GM20431 (cell line): ENCODE results near the gene DNAJC1.

ENCODE experiments used
- in situ Hi-C: fragments of 300-500 bp; cut with MseI, MboI; formaldehyde crosslinking; loops from one replicate; pipeline ENCODE4 v1.15.0; 2020; ENCODE audit warnings: low sequenced_read_pairs; ENCODE audit not compliant: unreplicated experiment

Gene DNAJC1

DNA sequence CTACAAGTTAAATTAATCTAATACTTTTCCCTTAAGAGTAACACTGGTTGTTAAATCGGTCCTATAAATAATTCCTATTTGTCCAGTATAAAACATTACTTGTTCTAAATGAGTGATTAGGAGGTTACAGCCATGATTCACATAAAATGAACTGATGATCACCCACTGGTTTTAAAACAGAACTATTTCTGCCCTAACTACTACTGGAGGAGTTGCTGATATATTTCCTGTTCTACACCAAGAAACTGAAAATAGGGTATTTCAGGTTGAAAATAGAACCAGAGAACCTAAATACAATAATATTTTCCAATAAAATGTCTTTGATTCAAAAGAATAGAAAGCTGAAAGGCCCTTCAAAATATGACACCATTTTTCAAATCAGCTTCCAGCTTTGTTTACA is 30.9 kb downstream of the DNAJC1 start:
- in situ Hi-C loops: loop anchor here (25.0 kb wide), 1 partner anchor 485 kb away; no protein-coding TSS in a partner anchor

DNA sequence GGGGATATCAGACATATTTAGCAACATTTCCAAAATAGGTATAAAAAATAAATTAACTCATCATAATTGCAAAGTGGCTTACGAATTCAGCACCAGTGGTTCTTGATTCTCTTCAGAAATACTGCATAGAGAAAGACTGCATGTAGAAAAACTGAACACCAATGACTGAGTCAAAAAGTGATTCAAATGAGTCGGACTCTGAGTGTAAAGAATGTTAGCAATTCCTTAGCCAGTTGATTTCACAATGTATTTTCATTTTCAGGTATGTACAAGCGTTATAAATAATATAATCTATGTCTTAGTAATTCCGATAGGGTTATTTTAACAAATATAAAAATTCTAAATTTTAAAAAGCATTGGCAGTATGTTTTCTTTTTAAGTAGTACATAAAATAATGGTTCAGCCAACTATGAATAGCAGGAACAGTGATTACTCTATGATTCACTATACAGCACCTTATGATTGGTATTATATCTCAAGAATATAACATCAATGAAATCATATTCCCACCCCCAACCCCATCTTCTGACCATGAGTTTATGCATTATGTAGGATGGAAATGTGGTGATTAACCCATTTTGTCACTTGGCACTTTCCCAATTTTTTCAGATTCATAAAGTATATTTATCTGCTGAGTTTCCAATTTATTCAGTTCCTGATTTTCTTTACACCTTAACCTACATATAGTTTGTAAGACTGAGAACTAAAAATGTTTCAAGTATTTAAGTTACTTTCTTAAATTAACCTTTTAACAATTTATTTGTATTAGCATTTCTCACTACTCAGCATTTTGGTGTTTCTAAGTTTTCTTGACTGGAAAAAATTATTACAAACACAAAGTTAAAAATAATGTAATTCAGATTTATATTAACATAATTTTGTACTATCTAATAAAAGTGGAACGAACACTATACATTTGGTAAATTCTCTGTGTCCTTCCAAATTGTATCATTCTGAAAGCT is 33.9 kb downstream of the DNAJC1 start:
- in situ Hi-C loops: loop anchor here (25.0 kb wide), 1 partner anchor 482 kb away; no protein-coding TSS in a partner anchor

DNA sequence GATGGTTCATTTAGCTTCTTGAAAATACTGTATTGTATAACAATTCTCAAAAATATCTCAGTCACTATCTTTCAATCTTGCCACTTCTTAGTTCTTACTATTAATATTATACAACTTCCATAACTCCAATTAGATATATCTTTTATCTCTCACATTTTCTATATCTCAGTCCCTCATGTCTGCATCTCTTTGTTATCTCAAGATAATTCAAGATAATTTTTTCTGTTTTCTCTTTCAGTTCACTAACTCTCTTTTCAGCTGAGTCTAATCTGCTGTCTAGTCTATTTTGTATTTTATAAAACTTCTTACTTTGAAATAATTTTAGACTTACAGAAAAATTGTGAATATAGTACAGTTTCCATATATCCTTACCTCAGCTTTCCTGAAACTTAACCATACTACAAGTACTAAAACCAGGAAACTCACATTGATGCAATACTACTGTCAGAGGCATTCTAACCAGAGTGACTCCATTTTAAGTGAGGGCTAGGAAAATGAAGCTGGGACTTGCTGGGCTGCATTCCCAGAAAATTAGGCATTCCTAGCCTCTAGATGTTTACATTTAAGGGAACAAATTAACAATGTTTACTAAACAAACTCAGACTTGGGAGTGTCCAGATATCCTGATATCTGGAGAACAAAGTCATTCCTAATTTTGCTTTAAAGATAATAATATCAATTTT is 38.4 kb downstream of the DNAJC1 start:
- in situ Hi-C loops: loop anchor here (25.0 kb wide), 1 partner anchor 478 kb away; no protein-coding TSS in a partner anchor

DNA sequence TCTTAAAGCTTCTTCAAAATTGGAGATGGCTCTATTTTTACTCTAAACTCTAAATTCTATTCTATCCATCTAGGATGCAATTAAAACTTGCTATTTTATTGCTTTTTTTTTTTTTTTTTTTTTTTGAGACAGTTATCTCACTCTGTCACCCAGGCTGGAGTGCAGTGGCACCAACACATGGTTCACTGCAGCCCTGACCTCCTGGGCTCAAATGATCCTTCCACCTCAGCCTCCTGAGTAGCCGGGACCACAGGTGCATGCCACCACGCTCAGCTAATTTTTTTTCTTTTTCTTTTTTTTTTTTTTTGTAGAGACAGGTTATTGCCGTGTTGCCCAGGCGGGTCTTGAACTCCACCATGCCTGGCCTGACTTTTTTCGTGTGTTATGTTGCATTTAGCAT is 41.2 kb downstream of the DNAJC1 start:
- in situ Hi-C loops: loop anchor here (25.0 kb wide), 1 partner anchor 475 kb away; no protein-coding TSS in a partner anchor

DNA sequence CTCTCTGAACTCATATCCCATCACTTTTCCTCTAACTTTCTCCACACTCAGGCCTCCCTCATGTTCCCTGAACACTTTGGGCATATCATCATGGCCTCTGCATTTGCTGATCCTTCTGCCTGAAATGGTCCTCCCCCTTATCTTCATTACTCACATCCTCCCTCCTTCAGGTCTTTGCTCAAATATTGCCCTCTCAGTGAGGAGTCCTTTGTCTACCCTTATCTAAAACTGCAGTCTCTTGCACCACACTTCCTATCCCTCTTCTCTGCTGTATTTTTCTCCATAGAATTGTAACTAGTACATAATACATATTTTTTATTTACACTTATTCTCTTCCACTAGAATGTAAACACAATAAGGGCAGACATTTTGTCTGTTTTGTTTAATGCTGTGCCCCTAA is 41.7 kb downstream of the DNAJC1 start:
- in situ Hi-C loops: loop anchor here (25.0 kb wide), 1 partner anchor 475 kb away; no protein-coding TSS in a partner anchor

DNA sequence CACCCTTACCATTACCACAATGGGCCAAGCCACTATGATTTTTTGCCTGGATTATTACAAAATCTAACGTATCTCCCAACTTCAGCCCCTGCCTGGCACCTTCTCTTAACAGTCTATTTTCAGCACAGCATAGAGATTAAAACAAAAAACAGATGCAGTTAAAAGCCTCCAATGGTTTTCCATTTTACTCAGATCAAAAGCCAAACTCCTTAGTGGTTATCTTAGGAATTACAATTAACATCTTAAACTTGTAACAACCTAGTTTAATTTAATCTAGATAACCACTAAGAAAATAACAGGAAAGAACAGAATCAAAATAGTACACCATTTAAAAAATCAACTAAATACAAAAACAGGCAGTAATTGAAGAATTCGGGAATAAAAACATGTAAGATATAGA is 43.5 kb downstream of the DNAJC1 start:
- in situ Hi-C loops: loop anchor here (25.0 kb wide), 1 partner anchor 473 kb away; no protein-coding TSS in a partner anchor

DNA sequence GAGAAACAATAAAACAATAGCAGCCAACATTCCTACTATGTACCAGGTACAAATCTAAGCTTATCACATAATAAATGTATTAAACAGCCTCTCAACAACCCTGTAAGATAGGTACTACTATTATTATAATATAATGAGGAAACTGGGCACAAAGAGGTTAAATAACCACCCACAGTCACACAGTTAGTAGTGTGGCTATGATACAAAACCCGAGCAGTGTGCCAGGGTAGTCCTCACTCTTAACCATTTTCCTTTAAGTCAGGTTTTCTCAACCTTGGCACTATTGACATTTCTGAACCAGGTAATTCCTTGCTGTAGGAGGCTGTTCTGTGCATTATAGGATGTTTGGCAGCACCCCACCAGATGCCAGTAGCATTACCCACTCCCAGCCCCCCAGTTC is 48.8 kb downstream of the DNAJC1 start:
- in situ Hi-C loops: loop anchor here (25.0 kb wide), 1 partner anchor 467 kb away; no protein-coding TSS in a partner anchor

DNA sequence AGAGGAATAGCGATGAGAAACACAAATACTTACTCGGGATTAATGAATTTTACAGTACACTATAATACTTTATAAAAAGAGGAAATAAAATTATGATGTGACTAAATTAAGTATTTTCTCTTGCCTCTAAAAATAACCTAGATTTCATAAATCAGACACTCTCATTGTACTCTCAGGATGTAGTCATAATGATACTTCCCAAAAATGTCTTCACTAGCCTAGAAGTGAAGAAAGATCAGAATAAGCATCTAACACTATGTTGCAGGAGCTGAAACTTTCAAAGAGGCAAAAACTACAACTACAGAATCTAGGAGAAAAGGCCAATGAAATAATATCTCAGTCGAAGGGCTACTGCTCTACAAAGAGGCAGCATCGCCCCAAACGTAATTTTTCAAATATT is 49.4 kb downstream of the DNAJC1 start:
- in situ Hi-C loops: loop anchor here (25.0 kb wide), 1 partner anchor 467 kb away; no protein-coding TSS in a partner anchor

DNA sequence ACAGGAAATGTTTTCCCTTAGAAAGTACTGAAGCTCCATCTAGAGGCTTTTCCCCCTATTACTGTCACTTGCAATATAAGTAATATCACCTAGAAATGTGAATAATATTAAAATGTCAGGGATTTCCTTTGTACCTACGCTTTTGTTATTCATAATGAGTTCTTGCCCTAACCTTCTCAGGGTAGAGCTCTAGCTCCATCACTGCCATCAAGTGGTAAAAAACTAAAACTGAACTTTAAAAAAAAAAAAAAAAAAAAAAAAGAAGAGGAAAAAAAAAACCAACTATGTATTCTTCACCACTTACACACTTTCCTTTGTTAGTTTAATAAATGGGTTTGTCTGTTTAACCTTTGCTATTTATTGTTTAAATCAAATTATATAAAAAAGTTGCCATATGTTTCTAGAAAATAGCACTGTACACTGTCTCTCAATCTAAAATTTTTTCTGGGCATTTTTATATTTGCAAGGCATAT is 49.9 kb downstream of the DNAJC1 start:
- in situ Hi-C loops: loop anchor here (25.0 kb wide), 1 partner anchor 466 kb away; no protein-coding TSS in a partner anchor

DNA sequence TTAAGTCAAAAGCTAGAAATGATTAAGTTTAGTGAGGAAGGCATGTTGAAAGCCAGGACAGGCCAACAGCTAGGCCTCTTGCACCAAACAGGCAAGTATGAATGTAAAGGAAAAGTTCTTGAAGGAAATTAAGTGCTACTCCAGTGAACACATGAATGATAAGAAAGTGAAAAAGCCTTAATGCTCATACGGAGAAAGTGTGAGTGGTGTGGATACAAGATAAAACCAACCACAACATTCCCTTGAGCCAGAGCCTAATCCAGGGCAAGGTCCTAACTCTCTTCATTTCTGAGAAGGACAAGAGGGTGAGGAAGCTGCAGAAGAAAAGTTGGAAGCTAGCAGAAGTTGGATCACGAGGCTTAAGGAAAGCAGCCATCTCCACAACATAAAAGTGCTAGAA is 53.0 kb downstream of the DNAJC1 start:
- in situ Hi-C loops: loop anchor here (25.0 kb wide), 1 partner anchor 463 kb away; no protein-coding TSS in a partner anchor

DNA sequence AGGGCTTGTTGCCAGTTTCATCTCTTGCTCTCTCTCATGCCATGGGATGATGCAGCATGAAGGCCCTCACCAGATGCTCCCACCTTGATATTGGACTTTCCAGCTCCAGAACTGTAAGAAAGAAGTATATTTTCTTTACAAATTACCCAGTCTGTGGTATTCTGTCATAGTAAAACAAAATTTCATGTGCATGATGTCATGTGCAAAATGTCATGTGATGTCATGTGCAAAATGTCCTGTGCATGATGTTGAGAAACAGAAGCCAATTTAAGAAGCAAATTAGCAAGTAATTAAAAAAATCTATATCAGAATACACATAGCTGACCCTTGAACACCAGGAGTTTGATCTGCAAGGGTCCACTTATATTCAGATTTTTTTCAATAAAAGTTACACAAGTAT is 56.6 kb downstream of the DNAJC1 start:
- in situ Hi-C loops: no loop called here

DNA sequence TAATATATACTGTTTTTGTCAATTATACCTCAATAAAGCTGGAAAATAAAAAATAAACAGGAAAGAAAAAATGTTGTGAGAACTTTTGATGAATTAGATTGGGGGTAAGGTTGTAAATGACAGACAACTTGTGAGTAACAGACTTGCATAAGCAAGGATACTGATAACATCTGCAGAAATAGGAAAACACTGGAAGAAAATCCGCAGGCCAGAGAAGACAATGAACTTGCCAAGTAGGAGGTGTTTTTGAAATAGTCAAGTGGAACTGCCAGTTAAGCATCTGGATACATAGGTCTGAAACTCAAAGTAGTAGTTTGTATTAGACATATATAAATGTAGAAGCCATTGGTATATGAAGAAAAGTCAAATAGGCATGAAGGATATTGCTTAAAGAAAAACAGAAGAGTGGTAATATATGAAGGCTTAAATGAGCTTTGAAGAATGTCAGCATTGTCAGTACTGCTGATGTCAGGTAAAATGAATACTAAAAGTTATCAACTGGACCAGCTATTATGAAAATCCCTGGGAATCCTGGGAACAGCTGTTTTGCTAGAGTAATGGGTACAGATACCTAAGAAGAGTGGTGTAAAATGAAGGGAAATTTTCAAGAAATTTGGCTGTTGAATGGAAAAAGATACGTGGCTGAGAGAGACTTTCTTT is 58.7 kb downstream of the DNAJC1 start:
- in situ Hi-C loops: no loop called here

DNA sequence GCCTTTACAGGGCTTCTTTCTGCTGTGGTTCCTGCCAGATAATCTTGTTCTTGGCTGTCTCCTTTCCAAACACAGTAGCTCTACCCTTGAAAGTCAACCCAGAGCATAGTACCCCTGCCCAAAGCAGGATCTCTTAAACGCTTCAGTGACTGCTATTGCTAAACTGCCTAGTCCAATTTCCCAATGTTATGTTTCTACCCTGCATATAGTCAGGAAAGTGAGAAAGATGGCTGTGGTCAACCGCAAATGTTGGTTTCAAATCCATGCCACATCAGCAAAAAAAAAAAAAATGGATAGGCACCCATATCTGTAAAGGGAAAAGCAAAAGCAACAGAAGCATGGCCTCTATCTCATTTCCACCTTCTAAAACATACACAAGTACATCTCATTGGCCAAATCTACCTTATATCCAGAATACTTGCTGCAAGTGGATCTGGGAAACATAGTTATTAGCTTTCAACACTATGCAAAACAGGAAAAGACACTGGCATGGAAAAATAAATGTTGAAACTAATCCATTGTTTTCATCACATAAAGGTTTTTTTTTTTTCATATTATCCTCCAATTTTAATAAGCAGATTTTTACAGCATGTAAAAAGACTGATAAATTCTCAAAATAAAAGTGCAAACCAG is 59.8 kb downstream of the DNAJC1 start:
- in situ Hi-C loops: no loop called here

DNA sequence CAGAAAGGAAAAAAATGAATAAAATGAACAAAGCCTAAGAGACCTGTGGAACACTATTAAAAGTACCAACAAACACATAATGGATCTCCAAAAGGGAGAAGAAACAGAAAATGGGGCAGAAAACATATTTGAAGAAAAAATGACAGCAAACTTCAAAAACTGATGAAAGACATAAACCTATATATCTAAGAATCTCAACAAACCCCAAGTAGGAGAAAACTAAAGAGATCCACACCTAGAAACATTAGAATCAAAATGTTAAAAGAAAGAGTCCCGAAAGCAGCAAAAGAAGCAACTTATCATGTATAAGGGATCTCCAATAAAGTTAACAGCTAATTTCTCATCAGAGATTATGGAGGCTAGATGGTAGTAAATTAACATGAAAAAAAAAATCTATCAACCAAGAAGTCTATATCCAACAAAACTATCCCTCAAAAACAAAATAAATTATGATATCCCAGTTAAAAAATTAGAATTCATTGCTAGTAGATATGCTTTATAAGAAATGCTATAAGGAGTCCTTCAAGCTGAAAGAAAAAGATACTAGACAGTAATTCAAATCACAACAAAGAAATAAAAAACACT is 68.0 kb downstream of the DNAJC1 start:
- in situ Hi-C loops: no loop called here

DNA sequence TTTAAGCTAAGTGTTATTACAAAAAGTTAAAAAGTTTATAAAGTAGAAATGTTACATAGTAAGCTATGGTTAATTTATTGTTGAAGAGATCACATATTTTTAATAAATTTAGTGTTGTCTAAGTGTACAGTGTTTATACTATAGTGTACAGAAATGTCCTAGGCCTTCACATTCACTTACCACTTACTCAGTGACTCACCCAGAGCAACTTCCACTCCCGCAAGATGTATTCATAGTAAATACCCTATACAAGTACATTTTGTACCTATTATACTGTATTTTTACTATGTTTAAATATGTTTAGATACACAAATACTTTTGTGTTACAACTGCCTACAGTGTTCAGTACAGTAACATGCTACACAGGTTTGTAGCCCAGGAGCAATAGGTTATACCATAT is 69.2 kb downstream of the DNAJC1 start:
- in situ Hi-C loops: no loop called here

DNA sequence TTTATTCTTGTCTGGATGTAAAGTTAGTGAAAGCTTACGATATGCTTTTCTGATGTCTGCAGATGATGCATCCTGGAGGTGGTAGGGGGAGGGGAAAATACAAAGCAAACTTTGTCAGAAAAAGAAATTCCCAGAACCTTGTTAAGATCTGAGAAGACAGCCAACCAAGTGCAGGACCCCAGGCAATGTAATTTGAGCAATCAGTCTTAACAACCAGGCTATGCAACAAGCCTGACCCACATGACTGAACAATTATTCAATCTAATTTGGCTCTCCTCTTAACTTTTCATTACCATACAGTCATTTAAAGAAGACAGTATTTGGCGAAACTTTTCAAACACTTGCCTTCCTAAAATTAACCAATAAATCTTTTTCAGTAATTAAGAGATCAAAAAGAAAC is 74.5 kb downstream of the DNAJC1 start:
- in situ Hi-C loops: no loop called here

DNA sequence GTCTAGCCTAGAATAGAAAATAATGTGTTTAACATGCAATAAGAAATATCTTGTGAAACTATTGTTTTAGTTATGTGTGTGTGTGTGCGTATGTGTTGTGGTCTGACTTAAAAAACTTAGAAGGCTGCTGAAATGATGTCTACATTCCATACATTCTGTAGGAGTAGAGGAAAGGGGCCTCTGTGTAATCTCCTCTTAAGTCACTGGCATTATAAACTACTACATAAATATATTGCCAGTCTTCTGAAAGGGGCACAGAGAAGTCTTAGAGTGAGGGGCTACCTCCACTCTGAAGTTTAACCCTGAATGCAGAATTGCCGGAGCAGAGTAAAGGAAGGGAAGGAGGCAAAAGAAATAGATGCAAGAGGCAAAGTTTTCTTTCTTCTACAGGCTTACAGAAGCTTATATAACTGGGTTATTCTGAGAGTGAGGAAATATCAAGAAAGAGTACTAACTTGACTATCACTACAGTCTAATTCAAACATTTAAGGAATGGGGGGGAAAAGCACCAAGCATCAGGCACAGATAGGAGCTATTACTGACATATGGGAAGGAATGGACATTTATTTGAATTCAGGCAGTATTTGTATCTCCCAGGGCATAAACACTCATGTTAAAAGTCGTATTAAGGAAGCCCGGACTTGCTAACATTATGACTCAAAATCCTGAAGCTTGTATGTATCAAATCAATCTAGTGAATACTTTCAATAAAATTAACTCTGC is 75.7 kb downstream of the DNAJC1 start:
- in situ Hi-C loops: no loop called here

DNA sequence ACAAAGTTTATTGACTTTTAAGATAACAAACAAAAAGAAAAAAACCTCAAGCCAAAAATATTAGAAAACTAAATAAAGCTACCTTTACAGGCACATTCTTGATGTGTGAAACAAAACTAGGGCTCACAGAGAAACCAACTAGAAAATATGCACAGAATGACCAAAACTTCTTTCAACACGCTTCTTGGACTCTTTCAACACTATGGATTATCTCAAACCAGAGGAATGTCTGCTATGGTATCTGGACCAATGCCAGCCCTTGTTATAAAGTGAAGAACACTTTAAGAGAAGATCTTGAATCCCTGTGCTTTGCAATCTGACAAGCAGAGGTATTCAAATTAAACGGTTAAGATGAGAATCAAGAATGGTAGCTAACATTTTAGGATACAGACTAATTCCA is 76.6 kb downstream of the DNAJC1 start:
- in situ Hi-C loops: no loop called here
